ENCODE data around the gene ABHD18. TPM values are rescaled to one million over a fixed set of nuclear protein-coding genes. Genes with fewer than 3 reads are reported as not detected.
"Not testable (repeated sequence)": the region's sequence is repeated elsewhere in the genome, so short reads cannot be mapped to it uniquely, and the experiment has no call there.

ABHD18 gene
- 10 to 100 TPM; 22.2 to 22.6 TPM for total RNA-seq

DNA sequence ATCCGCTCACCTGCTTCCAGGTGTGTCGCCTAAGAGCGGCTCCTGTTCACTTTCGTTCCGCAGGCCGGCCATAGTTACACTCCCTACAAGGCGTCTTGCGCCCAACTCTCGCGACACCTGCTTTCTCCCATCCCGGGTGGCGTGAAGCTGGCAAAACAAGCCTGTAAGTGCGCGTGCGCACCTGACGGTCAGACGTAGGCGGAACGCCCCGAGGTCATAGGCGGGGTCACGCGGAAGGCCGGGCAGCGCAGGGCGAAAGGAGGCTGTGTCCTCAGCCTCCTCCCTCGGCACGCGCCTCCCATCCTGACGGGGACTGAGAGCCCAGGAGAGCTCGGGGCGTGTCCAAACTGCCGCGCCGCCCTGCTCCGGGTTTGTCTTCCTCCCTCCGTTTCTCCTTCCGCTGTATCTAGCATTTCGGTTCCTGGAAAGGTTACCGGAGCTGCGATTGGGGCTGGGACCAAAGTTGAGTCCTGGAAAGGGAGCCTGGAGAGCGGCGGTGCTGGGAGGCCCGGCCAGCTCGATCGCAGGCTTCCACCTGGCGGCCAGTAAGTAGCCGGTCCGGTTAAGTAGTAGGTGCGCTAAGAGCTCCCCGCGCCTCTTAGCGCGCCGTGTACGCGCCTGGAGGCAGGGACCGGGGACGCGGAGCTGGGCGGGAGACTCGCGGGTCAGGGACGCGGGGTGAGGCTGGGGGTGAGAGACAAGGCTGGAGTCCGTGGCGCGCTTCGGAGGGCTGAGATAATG lies at the start of gene ABHD18, which contains the start of gene MFSD8:
ABHD18 (plus strand) TSS at position 345 of the 741 bp plus-strand sequence. CDS start 17,550 bp downstream, outside the sequence.
MFSD8 (minus strand) TSS at position 112 of the 741 bp plus-strand sequence; CDS start at position 72, 40 bp downstream.
- no peaks in the 10 kb centered on the region for H3K9me3 Mint-ChIP-seq
- peaks cover 34% of the 10 kb centered on the region for H3K4me1 Mint-ChIP-seq (ENCODE audit: low read depth)
- no peaks in the 10 kb centered on the region for H3K27me3 Mint-ChIP-seq
- CTCF ChIA-PET, result interaction anchor here (0.9 to 1.4 kb wide), 6 partner anchors 12 to 321 kb away, joined by 3 to 4 read pairs (median 4); no protein-coding TSS in a partner anchor
- intact Hi-C loops (cut with micrococcal nuclease), result loop anchor here (2.0 to 10.0 kb wide), 3 partner anchors 84 to 1130 kb away; partner anchors contain the start of genes C4orf33, LARP1B, PLK4 and SCLT1
- H3K36me3 Mint-ChIP-seq (ENCODE audit: low read depth), result peaks cover 20% of the 10 kb centered on the region
- TF ChIP-seq, protein P1, sequence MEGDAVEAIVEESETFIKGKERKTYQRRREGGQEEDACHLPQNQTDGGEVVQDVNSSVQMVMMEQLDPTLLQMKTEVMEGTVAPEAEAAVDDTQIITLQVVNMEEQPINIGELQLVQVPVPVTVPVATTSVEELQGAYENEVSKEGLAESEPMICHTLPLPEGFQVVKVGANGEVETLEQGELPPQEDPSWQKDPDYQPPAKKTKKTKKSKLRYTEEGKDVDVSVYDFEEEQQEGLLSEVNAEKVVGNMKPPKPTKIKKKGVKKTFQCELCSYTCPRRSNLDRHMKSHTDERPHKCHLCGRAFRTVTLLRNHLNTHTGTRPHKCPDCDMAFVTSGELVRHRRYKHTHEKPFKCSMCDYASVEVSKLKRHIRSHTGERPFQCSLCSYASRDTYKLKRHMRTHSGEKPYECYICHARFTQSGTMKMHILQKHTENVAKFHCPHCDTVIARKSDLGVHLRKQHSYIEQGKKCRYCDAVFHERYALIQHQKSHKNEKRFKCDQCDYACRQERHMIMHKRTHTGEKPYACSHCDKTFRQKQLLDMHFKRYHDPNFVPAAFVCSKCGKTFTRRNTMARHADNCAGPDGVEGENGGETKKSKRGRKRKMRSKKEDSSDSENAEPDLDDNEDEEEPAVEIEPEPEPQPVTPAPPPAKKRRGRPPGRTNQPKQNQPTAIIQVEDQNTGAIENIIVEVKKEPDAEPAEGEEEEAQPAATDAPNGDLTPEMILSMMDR (IDR thresholded peaks at IDR 0.05), result no peak
- peak within 1 kb of the TSS; percentile 95 for H3K4me3 Mint-ChIP-seq
- ATAC-seq (peak; percentile 96), DNase-seq (peak; percentile 99)
- POLR2A ChIA-PET, result interaction anchor here (0.6 to 1.6 kb wide), 11 partner anchors 8 to 104 kb away, joined by 3 to 17 read pairs (median 4); partner anchors contain the start of genes LARP1B and PLK4
- H3K27ac Mint-ChIP-seq, result peak within 1 kb of the TSS; percentile 98

DNA sequence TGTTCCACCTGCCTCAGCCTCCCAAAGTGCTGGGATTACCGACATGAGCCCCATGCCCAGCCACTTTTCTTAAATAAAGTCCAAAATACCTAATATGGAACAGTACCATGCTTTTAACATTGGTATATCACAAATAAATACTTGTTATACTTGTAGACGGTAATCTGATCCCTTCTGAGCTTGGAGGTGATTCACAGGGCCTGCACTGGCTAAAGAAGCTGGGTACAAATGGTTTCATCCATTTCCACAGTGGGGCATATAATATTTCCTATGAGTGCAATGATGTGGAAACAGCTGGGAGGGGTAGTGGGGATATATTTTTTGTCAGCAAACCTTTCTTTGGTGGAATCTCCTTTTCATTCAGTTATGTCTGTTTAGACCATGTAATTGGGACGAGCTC lies 48.7 kb upstream of the ABHD18 start:
- H3K4me3 Mint-ChIP-seq, result no peak overlapping the region
- H3K9me3 Mint-ChIP-seq, result no peaks in the 10 kb centered on the region
- ChIA-PET POLR2A (no interaction called here), CTCF (no interaction called here)
- TF ChIP-seq, protein P1 (IDR thresholded peaks at IDR 0.05), result no peak
- no peak overlapping the region for H3K27ac Mint-ChIP-seq
- intact Hi-C loops (cut with micrococcal nuclease), result no loop called here
- no peaks in the 10 kb centered on the region for H3K4me1 Mint-ChIP-seq (ENCODE audit: low read depth)
- no peaks in the 10 kb centered on the region for H3K27me3 Mint-ChIP-seq
- DNase-seq, result no peak
- no peak for ATAC-seq
- peaks cover 11% of the 10 kb centered on the region for H3K36me3 Mint-ChIP-seq (ENCODE audit: low read depth)

DNA sequence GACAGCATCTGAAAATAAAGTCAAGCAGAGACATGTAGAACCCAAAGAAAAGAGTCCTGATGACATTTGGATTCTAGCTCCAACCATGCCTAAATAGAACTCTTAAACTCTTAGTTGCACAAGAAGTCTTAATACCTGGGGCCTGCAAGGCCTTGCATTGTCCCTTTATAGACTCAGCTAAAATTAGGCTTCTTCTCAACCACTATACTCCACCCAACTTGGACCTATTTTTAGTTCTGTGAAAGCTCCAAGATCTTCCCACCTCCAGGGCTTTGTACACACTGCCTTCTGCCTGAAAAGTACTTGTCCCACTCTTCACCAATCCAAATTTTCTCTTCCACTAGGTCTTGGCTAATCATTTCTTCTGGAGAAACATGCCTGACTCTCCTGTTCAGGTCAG lies 48.1 kb upstream of the ABHD18 start:
- TF ChIP-seq, protein P1 (IDR thresholded peaks at IDR 0.05), result no peak
- Mint-ChIP-seq H3K27ac (no peak overlapping the region), H3K4me1 (ENCODE audit: low read depth) (no peaks in the 10 kb centered on the region), H3K9me3 (no peaks in the 10 kb centered on the region), H3K27me3 (no peaks in the 10 kb centered on the region), H3K36me3 (ENCODE audit: low read depth) (peaks cover 11% of the 10 kb centered on the region), H3K4me3 (no peak overlapping the region)
- intact Hi-C loops (cut with micrococcal nuclease), result no loop called here
- ATAC-seq (no peak), DNase-seq (no peak)
- POLR2A ChIA-PET, result no interaction called here
- CTCF ChIA-PET, result no interaction called here

DNA sequence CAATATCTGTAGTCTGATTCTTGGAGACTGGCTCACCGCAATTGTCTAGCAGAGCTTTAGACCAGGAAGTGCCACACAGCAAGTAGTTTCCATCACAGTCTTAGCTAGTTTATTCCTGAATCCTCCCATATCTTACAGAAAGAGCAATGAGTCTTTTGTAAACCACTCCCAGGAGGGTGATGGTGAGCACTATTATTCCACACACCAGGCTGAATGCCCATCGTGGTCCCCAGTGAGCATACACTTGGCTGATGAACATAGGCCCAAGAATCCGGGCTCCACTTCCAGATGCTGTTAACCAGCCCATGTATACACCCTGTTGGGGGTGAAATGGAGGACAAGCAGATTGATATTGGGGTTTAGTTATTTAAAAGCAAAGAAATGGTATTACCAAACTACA lies 44.7 kb upstream of the ABHD18 start:
- Mint-ChIP-seq H3K4me1 (ENCODE audit: low read depth) (no peaks in the 10 kb centered on the region), H3K27me3 (no peaks in the 10 kb centered on the region), H3K27ac (no peak overlapping the region), H3K4me3 (no peak overlapping the region), H3K36me3 (ENCODE audit: low read depth) (peaks cover 28% of the 10 kb centered on the region), H3K9me3 (peaks cover 1% of the 10 kb centered on the region)
- no peak for DNase-seq
- ATAC-seq, result no peak
- POLR2A ChIA-PET, result no interaction called here
- TF ChIP-seq, protein P1 (IDR thresholded peaks at IDR 0.05), result no peak
- CTCF ChIA-PET, result no interaction called here
- intact Hi-C loops (cut with micrococcal nuclease), result no loop called here

DNA sequence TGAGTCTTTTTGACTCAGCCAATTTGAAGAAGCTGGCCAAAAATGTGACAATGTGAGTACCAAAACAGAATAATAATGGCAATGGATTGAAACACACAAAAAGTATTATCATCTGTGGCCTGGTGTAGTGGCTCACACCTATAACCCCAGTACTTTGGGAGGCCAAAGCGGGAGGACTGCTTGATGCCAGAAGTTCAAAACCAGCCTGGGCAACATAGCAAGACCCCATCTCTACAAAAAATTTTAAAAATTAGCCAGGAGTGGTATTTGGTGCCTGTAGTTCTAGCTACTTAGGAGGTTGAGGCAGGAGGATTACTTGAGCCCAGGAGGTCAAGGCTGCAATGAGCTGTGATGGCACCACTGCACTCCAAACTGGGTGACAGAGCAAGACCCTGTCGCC lies 43.0 kb upstream of the ABHD18 start:
- DNase-seq (no peak), ATAC-seq (no peak)
- TF ChIP-seq, protein P1 (IDR thresholded peaks at IDR 0.05), result no peak
- ChIA-PET POLR2A (no interaction called here), CTCF (no interaction called here)
- Mint-ChIP-seq H3K36me3 (ENCODE audit: low read depth) (peaks cover 35% of the 10 kb centered on the region), H3K9me3 (peaks cover 2% of the 10 kb centered on the region), H3K27me3 (no peaks in the 10 kb centered on the region), H3K4me3 (no peak overlapping the region), H3K4me1 (ENCODE audit: low read depth) (no peaks in the 10 kb centered on the region), H3K27ac (no peak overlapping the region)
- intact Hi-C loops (cut with micrococcal nuclease), result no loop called here

DNA sequence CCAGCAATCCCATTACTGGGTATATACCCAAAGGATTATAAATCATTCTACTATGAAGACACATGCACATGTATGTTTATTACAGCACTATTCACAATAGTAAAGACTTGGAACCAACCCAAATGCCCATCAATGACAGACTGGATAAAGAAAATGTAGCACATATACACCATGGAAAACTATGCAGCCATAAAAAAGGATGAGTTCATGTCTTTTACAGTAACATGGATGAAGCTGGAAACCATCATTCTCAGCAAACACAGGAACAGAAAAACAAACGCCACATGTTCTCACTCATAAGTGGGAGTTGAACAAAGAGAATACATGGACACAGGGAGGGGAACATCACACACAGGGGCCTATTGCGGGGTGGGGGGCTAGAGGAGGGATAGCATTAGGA lies 39.5 kb upstream of the ABHD18 start:
- peaks cover 41% of the 10 kb centered on the region for H3K36me3 Mint-ChIP-seq (ENCODE audit: low read depth)
- ATAC-seq; CTCF ChIA-PET; H3K27me3 Mint-ChIP-seq; H3K4me3 Mint-ChIP-seq; POLR2A ChIA-PET; H3K9me3 Mint-ChIP-seq; intact Hi-C loops (cut with micrococcal nuclease); H3K4me1 Mint-ChIP-seq (ENCODE audit: low read depth); H3K27ac Mint-ChIP-seq; DNase-seq: not testable (repeated sequence)
